Activated B cell treated with CpG ODN at 0.5 μM for 24 hours (primary cell): ENCODE data around the gene AKT1. TPM values are rescaled to one million over a fixed set of nuclear protein-coding genes. Genes with fewer than 3 reads are reported as not detected.

Experiments
- ATAC-seq: fragments of 200-7000 bp; cut with Tn5 transposase; one replicate; pipeline ENCODE4 v1.10.0; 2021; ENCODE audit warnings: low read depth, mild to moderate bottlenecking, moderate library complexity
- CTCF ChIA-PET: fragments of 350-600 bp; sonication (Branson Sonifier 250); formaldehyde crosslinking; loops from one replicate; lab custom pipeline; 2021; ENCODE audit warnings: antibody characterized with exemption; lab: Charles Lee
- POLR2A ChIA-PET: fragments of 350-600 bp; sonication (Branson Sonifier 250); formaldehyde crosslinking; loops from one replicate; lab custom pipeline; 2021; ENCODE audit warnings: antibody characterized with exemption; lab: Charles Lee
- DNase-seq: peaks from one replicate; pipeline ENCODE4 v3.0.0; 2022
- H3K27ac Mint-ChIP-seq: one replicate; pipeline ENCODE4 v1.8.0; 2020; ENCODE audit warnings: mixed read lengths
- H3K27me3 Mint-ChIP-seq: one replicate; pipeline ENCODE4 v1.8.0; 2021; ENCODE audit warnings: mixed read lengths
- H3K36me3 Mint-ChIP-seq: one replicate; pipeline ENCODE4 v1.8.0; 2021; ENCODE audit warnings: low read depth, mixed read lengths
- H3K4me1 Mint-ChIP-seq: one replicate; pipeline ENCODE4 v1.8.0; 2021; ENCODE audit warnings: mixed read lengths
- H3K4me3 Mint-ChIP-seq: one replicate; pipeline ENCODE4 v1.8.0; 2020; ENCODE audit warnings: mild to moderate bottlenecking, mixed read lengths
- H3K9me3 Mint-ChIP-seq: one replicate; pipeline ENCODE4 v1.8.0; 2020; ENCODE audit warnings: mixed read lengths
- intact Hi-C: fragments of 100-400 bp; cut with micrococcal nuclease; formaldehyde crosslinking; loops from one replicate; pipeline ENCODE4 v1.15.1; 2024
- total RNA-seq: library from RNA; stranded (reverse); gene quantifications from 2 replicates; pipeline ENCODE4 v1.2.3, GENCODE V29; 2022
- TF ChIP-seq, protein P1 (sequence below): fragments of 200-600 bp; IDR thresholded peaks from one replicate; pipeline ENCODE4 v1.8.0; 2022; ENCODE audit warnings: antibody characterized with exemption, mild to moderate bottlenecking

AKT1 gene
- total RNA-seq, 1 donor from 2014 or later = 80.8 TPM

DNA sequence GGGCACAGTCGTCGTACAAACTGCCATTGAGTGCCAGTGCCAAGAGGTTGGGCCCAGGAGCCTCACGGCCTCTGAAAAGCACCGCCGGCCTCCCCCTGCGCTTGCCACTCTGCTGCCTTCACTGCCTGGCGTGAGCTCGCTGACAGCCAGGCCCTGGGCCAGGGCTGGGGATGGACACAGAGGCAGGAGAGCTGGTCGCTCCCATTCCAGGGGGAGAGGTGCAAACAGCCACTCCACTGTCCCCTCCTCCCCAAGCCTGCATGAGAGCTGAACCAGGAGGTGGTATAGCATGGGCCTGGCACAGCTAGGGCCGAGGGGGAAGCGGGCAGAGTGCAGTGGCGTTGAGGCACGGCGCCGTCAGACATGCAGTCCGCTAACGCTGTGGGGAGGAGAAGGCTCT is 66.9 kb downstream of the AKT1 start:
- Mint-ChIP-seq H3K27ac (no peak overlapping the region), H3K36me3 (no peaks in the 10 kb centered on the region), H3K9me3 (no peaks in the 10 kb centered on the region), H3K4me1 (no peaks in the 10 kb centered on the region), H3K27me3 (peaks cover 5% of the 10 kb centered on the region), H3K4me3 (no peak overlapping the region)
- no peak for DNase-seq
- no peak for ATAC-seq
- intact Hi-C loops = no loop called here
- TF ChIP-seq, protein P1, sequence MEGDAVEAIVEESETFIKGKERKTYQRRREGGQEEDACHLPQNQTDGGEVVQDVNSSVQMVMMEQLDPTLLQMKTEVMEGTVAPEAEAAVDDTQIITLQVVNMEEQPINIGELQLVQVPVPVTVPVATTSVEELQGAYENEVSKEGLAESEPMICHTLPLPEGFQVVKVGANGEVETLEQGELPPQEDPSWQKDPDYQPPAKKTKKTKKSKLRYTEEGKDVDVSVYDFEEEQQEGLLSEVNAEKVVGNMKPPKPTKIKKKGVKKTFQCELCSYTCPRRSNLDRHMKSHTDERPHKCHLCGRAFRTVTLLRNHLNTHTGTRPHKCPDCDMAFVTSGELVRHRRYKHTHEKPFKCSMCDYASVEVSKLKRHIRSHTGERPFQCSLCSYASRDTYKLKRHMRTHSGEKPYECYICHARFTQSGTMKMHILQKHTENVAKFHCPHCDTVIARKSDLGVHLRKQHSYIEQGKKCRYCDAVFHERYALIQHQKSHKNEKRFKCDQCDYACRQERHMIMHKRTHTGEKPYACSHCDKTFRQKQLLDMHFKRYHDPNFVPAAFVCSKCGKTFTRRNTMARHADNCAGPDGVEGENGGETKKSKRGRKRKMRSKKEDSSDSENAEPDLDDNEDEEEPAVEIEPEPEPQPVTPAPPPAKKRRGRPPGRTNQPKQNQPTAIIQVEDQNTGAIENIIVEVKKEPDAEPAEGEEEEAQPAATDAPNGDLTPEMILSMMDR = no peak
- POLR2A ChIA-PET = interaction anchor here (1.2 kb wide), 1 partner anchor 24 kb away, joined by 3 read pairs; the partner anchor contains the start of gene SIVA1
- CTCF ChIA-PET = no interaction called here

DNA sequence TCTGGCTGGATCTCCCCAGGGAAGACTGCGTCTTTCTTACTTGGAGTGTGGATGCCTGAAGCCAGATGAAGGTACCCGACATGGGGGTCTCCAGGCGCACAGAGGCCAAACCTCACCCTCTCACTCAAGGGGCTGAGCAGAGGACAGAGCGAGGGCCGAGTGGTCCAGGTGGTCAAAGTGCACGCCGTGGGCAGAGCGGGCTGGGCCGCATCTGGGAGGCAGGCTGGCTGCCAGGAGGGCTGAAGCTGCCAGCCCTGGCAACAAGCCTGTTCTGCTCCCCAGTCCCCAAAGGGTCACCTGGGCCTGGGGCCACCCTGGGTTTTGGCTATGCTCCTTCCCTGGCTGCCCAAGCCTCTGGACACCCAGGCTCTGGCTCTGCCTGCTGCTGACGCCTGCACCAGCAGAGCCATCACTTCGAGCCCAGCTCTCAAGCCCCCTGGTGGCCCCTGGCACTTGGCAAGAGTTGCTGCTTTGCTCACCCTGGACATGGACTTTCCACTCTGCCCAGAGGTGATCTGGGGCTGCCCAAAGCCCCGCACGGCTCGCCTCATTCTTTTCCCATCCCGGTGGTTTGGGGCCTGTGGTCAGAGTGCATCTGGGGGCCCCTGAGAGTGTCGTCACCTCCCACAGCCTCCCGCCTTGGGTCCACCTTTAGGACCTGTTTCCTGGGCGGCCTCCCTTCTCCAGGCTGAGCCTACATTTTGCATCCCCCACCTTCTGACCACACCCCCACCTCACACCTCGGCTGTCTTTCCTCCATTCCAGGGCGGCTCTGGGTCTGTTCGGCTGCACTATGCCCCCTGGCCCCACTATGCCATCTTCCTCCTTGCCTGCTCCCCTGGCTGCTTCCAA is 68.7 kb downstream of the AKT1 start:
- DNase-seq = no peak
- ATAC-seq = no peak
- Mint-ChIP-seq H3K4me1 (no peaks in the 10 kb centered on the region), H3K9me3 (no peaks in the 10 kb centered on the region), H3K4me3 (no peak overlapping the region), H3K27me3 (peaks cover 5% of the 10 kb centered on the region), H3K27ac (no peak overlapping the region), H3K36me3 (no peaks in the 10 kb centered on the region)
- TF ChIP-seq, protein P1 = no peak
- intact Hi-C loops = no loop called here
- ChIA-PET POLR2A (interaction anchor here (1.3 kb wide), 1 partner anchor 69 kb away, joined by 4 read pairs; no protein-coding TSS in a partner anchor), CTCF (no interaction called here)

DNA sequence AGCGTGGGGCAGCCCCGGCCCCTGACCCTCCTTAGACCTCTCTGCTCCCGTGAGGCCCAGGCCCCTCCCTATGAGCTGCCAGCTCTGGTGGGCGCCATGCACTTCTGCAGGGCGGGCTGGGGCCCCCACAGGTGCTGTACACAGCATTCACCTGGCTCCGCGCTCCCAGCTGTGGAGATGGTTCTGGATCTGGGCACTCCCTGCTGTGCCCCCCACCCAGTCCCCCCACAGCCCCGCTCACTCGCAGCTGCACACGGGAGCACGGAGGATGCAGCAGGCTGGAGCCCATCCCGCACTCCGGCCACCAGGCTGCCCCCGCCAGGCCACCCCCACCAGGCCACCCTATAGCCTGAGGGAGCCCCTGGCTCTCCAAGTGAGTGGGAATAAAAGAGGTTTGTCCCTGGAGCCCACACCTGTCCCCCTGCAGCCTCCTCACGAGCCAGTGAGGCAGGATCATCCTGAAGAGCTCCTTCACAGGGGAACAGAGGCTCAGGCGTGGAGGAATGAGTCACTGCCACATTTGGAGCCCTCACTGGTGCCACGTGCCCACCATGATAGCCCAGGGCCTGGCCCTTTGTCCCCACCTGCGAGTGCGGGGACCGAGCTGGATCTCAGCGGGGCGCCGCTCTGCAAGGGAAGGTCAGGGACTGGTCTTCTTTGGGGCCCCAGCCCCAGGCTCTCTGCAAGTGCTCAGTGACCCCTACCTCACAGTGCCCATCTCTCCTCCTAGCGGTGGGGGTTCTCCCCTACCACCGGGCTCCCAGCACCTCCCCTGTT is 69.6 kb downstream of the AKT1 start:
- Mint-ChIP-seq H3K36me3 (no peaks in the 10 kb centered on the region), H3K27me3 (peaks cover 5% of the 10 kb centered on the region), H3K27ac (no peak overlapping the region), H3K4me1 (no peaks in the 10 kb centered on the region), H3K9me3 (no peaks in the 10 kb centered on the region), H3K4me3 (no peak overlapping the region)
- ATAC-seq = no peak
- intact Hi-C loops = no loop called here
- DNase-seq = no peak
- CTCF ChIA-PET = no interaction called here
- POLR2A ChIA-PET = interaction anchor here (1.3 kb wide), 1 partner anchor 68 kb away, joined by 4 read pairs; no protein-coding TSS in a partner anchor
- TF ChIP-seq, protein P1 = no peak

DNA sequence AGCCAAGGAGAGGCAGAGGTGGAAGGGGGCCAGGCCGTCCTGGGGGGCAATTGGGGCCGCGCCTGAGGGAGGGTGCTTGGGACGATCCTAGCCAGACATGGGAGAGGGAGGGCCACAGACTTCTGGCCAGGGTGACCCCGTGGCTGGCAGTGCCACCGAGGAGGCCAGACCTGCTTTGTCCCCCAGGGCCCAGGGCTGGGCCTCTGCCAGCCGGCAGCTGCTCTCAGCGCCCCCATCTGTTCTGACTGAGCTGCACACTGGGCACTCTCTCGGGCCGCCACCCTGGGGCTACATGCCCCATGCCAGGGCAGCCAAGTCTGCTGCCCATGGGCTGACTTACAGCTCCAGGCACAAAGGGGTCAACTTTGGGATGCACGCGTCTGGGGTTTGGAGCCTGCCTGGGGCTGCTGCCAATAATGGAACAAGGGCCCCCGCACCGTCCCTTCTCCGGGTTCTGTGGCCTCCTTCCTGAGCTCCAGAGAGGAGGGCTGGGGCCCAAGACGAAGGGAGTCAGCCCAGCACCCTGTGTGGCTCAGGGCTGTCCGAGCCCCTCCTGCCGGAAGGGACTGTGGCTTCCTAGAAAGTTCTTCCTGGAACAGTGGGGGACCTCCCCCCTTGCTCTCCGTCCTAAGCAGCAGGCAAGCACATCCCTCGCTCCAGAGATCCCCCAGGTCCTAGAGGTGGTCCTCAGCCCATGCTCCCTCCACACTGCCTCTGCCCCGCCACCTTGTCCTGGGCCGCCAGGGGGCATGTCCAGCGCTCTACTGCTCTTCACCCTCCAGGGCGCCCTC is 70.4 kb downstream of the AKT1 start:
- Mint-ChIP-seq H3K4me1 (no peaks in the 10 kb centered on the region), H3K27ac (no peak overlapping the region)
- no peak for DNase-seq

More for the DNA sequence above, 70.4 kb downstream of the AKT1 start:
- Mint-ChIP-seq H3K36me3 (no peaks in the 10 kb centered on the region), H3K4me3 (peak overlapping the region; percentile 64), H3K27me3 (peaks cover 5% of the 10 kb centered on the region), H3K9me3 (no peaks in the 10 kb centered on the region)
- ATAC-seq = no peak
- POLR2A ChIA-PET = interaction anchor here (1.0 to 1.3 kb wide), 2 partner anchors 14 to 67 kb away, joined by 4 read pairs; no protein-coding TSS in a partner anchor
- intact Hi-C loops = loop anchor here (1.0 to 5.0 kb wide), 2 partner anchors 27 to 322 kb away; no protein-coding TSS in a partner anchor
- TF ChIP-seq, protein P1 = no peak
- CTCF ChIA-PET = no interaction called here
